Measurements from ENCODE around the gene TREML4.
"Not testable (repeated sequence)": the region's sequence is repeated elsewhere in the genome, so short reads cannot be mapped to it uniquely, and the experiment has no call there.

The TREML4 gene

GRCh38 chr6:41228096-41228495, at the start of gene TREML4:
TSS of gene TREML4 (plus strand) at chr6:41228349. CDS start at chr6:41228428, 79 bp downstream.
- DNase-seq, result no peak

- DNase-seq, result no peak
These were observed 49.0 kb upstream of the TREML4 start for GRCh38 chr6:41179163-41179562.

GRCh38 chr6:41181566-41181965, 46.6 kb upstream of the TREML4 start:
- DNase-seq, result no peak

- DNase-seq, result no peak
These were observed 45.8 kb upstream of the TREML4 start for GRCh38 chr6:41182069-41183034.

- DNase-seq, result no peak
These were observed 43.4 kb upstream of the TREML4 start for GRCh38 chr6:41184761-41185160.

GRCh38 chr6:41186031-41186562, 42.1 kb upstream of the TREML4 start:
- DNase-seq, result no peak

GRCh38 chr6:41187924-41188886, 39.9 kb upstream of the TREML4 start:
- no peak for DNase-seq

- DNase-seq, result not testable (repeated sequence)
These were observed 39.1 kb upstream of the TREML4 start for GRCh38 chr6:41189046-41189445.

GRCh38 chr6:41189967-41190366, 38.2 kb upstream of the TREML4 start:
- DNase-seq, result no peak

- no peak for DNase-seq
These were observed 37.4 kb upstream of the TREML4 start for GRCh38 chr6:41190791-41191190.

GRCh38 chr6:41191569-41191968, 36.6 kb upstream of the TREML4 start:
- no peak for DNase-seq

- no peak for DNase-seq
These were observed 34.9 kb upstream of the TREML4 start for GRCh38 chr6:41193171-41193734.

- no peak for DNase-seq
These were observed 34.3 kb upstream of the TREML4 start for GRCh38 chr6:41193884-41194283.

- DNase-seq, result no peak
These were observed 33.8 kb upstream of the TREML4 start for GRCh38 chr6:41194386-41194785.

GRCh38 chr6:41197234-41197633, 30.9 kb upstream of the TREML4 start:
- no peak for DNase-seq

- no peak for DNase-seq
These were observed 28.4 kb upstream of the TREML4 start for GRCh38 chr6:41199552-41200246.

GRCh38 chr6:41200296-41200900, 27.8 kb upstream of the TREML4 start:
- DNase-seq, result no peak

GRCh38 chr6:41200901-41201763, 27.0 kb upstream of the TREML4 start, which contains the start of gene TREML2:
TSS of gene TREML2 (minus strand) at chr6:41201149. CDS start at chr6:41201008, 141 bp downstream.
- no peak for DNase-seq

GRCh38 chr6:41201764-41202173, 26.4 kb upstream of the TREML4 start:
- no peak for DNase-seq

- no peak for DNase-seq
These were observed 24.0 kb upstream of the TREML4 start for GRCh38 chr6:41204156-41204555.
